GM19452 (cell line): Measurements from ENCODE around the gene VWA8.
"Not testable (repeated sequence)": the region's sequence is repeated elsewhere in the genome, so short reads cannot be mapped to it uniquely, and the experiment has no call there.

ENCODE experiments used
- ATAC-seq: cut with Tn5 transposase; IDR thresholded peaks from one replicate; pipeline ENCODE4 v1.9.1; 2021; ENCODE audit not compliant: unreplicated experiment

The VWA8 gene

GRCh38 chr13:41969072-41969471 is 8.2 kb upstream of the VWA8 start:
- no peak for ATAC-seq

- no peak for ATAC-seq
Observed at GRCh38 chr13:41966671-41967070, 5.8 kb upstream of the VWA8 start.

GRCh38 chr13:41962994-41963393 is 2.1 kb upstream of the VWA8 start:
- no peak for ATAC-seq

GRCh38 chr13:41961466-41961760 is 504 bp upstream of the VWA8 start:
- ATAC-seq = no peak

GRCh38 chr13:41960211-41960636 is 685 bp downstream of the VWA8 start:
- peak; percentile 11 for ATAC-seq

GRCh38 chr13:41956272-41956671 is 4.6 kb downstream of the VWA8 start:
- no peak for ATAC-seq

- no peak for ATAC-seq
Observed at GRCh38 chr13:41955605-41956004, 5.3 kb downstream of the VWA8 start.

GRCh38 chr13:41954226-41954625 is 6.7 kb downstream of the VWA8 start:
- ATAC-seq = no peak

GRCh38 chr13:41952749-41953148 is 8.2 kb downstream of the VWA8 start:
- no peak for ATAC-seq

GRCh38 chr13:41949104-41949503 is 11.8 kb downstream of the VWA8 start:
- not testable (repeated sequence) for ATAC-seq

GRCh38 chr13:41945926-41946325 is 15.0 kb downstream of the VWA8 start:
- ATAC-seq = no peak

GRCh38 chr13:41944635-41945397 is 16.1 kb downstream of the VWA8 start:
- ATAC-seq = no peak

GRCh38 chr13:41944229-41944628 is 16.7 kb downstream of the VWA8 start:
- no peak for ATAC-seq

- no peak for ATAC-seq
Observed at GRCh38 chr13:41942462-41943094, 18.3 kb downstream of the VWA8 start.

GRCh38 chr13:41941174-41941573 is 19.7 kb downstream of the VWA8 start:
- no peak for ATAC-seq

- no peak for ATAC-seq
Observed at GRCh38 chr13:41939398-41939797, 21.5 kb downstream of the VWA8 start.

GRCh38 chr13:41938918-41939317 is 22.0 kb downstream of the VWA8 start:
- ATAC-seq = no peak

- no peak for ATAC-seq
Observed at GRCh38 chr13:41937388-41937787, 23.5 kb downstream of the VWA8 start.

GRCh38 chr13:41935501-41935900 is 25.4 kb downstream of the VWA8 start:
- ATAC-seq = no peak

GRCh38 chr13:41934994-41935393 is 25.9 kb downstream of the VWA8 start:
- no peak for ATAC-seq

GRCh38 chr13:41934120-41934519 is 26.8 kb downstream of the VWA8 start:
- no peak for ATAC-seq

GRCh38 chr13:41931337-41931736 is 29.6 kb downstream of the VWA8 start:
- ATAC-seq = no peak

- ATAC-seq = no peak
Observed at GRCh38 chr13:41930154-41930553, 30.8 kb downstream of the VWA8 start.
